GM03348 (cell line): ENCODE measurements around the gene TRIM33.
"Not testable (repeated sequence)": the region's sequence is repeated elsewhere in the genome, so short reads cannot be mapped to it uniquely, and the experiment has no call there.

ENCODE experiments used
- DNase-seq: peaks from one replicate; pipeline ENCODE4 v3.0.0; 2012; ENCODE audit warnings: low spot score

The TRIM33 gene

GRCh38 chr1:114510274-114511031 lies 550 bp downstream of the TRIM33 start:
- DNase-seq: peak; percentile 90

DNA sequence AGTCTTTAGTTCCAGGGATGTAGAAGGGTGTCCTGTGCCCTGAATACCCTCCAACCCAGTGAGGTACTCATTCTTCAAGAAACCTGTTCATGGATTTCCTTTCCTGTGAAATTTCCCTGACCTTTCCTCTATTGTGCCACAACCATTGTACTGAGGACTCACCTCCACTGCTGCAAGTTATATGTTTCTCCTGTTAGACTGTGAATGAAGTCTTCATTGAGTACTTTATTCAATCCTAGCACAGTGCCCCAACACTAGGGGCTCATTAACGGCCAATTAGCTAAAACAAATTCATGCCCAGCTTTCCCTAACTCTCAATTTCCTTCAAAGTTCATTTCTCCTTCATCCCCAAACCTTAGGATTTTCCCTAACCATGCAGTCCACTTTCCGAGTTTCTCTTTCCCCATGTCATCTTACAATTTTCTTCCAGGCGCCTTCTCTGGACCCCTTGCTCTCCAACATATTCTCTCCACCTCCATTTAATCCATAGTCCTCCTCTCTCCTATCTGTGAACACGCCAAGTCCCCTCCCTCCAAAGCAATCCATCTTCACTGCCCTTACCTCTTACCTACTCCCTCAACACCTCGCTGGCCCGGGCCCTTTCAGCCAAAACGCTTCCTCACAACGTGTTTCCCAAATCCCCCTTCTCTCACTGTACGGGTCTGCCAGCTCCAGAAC lies 1.3 kb downstream of the TRIM33 start:
- DNase-seq: no peak

GRCh38 chr1:114508386-114508898 lies 2.6 kb downstream of the TRIM33 start:
- DNase-seq: no peak

DNA sequence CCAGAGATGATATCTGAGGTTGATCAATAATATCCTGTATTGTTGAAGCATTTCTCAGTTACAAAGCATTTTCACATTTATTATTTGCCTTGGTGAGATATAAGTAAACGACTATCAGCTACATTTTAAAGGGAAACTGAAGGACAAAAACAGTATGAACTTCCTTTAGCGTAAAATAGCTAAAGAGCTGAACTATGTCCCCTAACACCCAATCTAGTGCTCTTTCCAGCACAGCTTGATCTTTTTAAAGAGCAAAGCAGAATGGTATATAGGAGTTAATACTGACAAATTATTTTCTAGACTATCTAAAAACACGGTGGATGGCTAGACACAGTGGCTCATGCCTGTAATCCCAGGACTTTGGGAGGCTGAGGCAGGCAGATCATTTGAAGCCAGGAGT lies 3.5 kb downstream of the TRIM33 start:
- no peak for DNase-seq

- no peak for DNase-seq
These were observed 5.8 kb downstream of the TRIM33 start for GRCh38 chr1:114505148-114505561.

- DNase-seq: no peak
These were observed 7.0 kb downstream of the TRIM33 start for GRCh38 chr1:114503916-114504422.

DNA sequence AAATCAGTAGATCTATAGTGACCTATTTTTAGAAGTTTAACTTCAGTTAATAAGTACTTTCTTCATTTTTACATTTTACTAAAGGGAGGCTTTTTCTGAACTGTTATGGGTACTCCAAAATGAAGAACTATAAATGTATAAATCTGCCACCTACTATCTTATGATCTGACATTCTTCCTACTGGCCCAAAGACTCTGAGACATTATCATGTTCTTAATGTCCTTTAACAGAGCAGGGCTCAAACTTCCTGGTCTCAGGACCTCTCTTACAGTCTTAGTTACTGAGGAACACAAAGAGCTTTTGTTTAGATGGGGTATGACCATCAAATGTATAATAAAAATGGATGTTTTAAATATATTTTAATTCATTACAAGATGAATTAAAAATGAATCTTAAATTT lies 8.9 kb downstream of the TRIM33 start:
- no peak for DNase-seq

DNA sequence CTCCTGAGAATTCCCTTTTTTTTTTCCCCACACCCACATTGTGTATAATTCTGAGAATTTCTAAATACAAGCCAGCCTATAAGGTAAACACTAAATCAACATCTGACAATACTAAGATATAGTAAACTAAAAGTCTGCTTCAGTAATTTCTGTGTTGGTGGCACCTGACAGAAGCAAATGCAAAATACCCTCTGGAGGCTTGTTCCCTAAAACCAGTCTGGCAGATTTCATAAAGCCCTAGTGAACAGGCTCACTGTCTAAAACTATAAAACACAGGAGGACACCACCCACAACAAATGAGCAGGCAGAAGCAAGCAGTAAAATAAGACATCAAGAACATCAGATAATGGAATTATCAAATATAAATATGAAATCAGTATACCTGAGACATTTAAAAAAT lies 11.5 kb downstream of the TRIM33 start:
- DNase-seq: no peak

- DNase-seq: peak; percentile 20
These were observed 14.9 kb downstream of the TRIM33 start for GRCh38 chr1:114496089-114496488.

DNA sequence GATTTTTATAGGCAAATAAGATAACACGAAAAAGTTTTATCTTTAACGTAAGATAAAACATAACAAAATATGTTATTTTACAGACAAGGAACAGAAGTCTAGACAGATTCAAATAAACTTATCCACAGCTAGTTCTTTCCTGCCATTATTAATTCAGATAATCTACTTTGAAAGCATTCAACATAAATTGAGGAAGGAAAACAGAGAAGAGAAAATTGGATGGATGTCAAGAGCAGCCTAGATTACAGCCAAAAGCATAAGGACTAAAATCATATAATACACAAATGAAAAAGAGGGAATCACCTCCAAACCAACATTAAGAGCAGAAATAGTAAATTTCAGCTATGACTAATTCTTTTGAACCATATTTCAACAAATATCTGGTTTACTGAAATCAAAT lies 15.5 kb downstream of the TRIM33 start:
- DNase-seq: no peak

DNA sequence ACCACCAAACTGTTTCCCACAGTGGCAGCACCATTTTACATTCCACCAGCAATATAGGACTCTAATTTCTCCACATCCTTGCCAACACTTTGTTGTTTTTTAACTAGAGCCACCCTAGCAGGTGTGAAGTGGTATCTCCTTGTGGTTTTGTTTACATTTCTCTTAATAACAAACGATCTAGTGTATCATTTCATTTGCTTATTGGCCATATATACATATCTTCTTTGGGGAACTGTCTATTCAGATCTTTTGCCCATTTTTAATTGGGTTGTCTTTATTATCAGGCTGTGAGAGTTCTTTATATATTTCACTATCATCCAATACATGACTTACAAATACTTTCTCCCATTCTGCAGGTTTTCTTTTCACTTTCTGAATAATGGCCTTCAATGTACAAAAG lies 18.0 kb downstream of the TRIM33 start:
- DNase-seq: no peak

GRCh38 chr1:114490274-114490693 lies 20.7 kb downstream of the TRIM33 start:
- no peak for DNase-seq

GRCh38 chr1:114488739-114489138 lies 22.3 kb downstream of the TRIM33 start:
- DNase-seq: no peak

- DNase-seq: peak; percentile 57
These were observed 25.7 kb downstream of the TRIM33 start for GRCh38 chr1:114485286-114485685.

DNA sequence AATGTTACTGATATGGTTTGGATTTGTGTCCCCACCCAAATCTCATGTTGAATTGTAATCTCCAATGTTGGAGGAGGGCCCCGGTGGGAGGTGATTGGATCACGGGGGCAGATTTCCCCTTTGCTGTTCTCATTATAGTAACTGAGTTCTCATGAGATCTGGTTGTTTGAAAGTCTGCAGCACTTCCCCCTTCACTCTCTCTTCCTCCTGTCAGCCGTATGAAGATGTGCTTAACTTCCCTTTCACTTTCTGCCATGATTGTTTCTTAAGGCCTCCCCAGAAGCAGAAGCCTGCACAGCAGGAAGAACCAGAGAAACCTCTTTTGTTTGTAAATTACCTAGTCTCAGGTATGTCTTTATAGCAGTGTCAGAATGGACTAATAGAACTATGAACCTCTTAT lies 28.4 kb downstream of the TRIM33 start:
- DNase-seq: no peak

DNA sequence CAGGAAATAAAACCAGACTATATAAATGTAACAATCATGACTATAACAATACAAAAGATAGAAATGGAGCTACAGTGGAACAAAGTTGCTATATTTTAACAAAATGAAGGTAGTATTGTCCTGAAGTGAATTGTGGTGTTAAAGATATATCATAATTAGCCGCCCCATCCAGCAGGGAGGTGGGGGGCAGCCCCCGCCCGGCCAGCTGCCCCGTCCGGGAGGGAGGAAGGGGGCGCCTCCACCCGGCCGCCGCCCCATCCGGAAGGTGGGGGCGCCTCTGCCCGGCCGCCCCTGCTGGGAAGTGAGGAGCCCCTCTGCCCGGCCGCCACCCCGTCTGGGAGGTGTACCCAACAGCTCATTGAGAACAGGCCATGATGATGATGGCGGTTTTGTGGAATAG lies 31.4 kb downstream of the TRIM33 start:
- not testable (repeated sequence) for DNase-seq

GRCh38 chr1:114479134-114479533 lies 31.9 kb downstream of the TRIM33 start:
- no peak for DNase-seq

- DNase-seq: no peak
These were observed 37.2 kb downstream of the TRIM33 start for GRCh38 chr1:114473796-114474195.

DNA sequence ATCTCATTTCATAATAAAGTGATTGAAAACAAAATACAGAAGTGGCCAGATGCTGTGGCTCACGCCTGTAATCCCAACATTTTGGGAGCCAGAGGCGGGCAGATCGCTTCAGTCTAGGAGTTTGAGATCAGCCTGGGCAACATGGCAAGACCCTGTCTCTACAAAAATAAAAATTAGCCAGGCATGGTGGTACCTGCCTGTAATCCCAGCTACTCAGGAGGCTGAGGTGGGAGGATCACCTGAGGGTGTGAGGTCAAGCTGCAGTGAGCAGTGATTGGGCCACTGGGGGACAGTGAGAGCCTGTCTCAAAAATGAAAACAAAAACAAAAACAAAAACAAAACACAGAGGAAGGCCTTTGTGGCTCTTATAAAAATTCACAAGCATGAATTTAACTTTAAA lies 38.6 kb downstream of the TRIM33 start:
- no peak for DNase-seq

DNA sequence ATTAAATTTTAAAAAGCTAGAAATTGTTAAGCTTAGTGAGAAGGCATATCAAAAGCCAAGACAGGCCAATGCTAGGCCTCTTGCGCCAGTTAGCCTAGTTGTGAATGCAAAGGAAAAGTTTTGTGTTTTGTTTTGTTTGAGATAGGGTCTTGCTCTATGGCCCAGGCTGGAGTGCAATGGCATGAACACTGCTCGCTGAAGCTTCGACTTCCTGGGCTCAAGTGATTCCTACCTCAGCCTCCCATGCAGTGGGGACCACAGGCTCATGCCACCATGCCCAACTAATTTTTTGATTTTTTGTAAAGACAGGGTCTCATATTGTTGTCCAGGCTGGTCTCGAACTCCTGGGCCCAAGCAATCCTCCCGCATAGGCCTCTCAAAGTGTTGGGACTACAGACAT lies 40.3 kb downstream of the TRIM33 start:
- no peak for DNase-seq

GRCh38 chr1:114468710-114469468 lies 42.1 kb downstream of the TRIM33 start:
- DNase-seq: no peak

GRCh38 chr1:114468047-114468446 lies 43.0 kb downstream of the TRIM33 start:
- no peak for DNase-seq

DNA sequence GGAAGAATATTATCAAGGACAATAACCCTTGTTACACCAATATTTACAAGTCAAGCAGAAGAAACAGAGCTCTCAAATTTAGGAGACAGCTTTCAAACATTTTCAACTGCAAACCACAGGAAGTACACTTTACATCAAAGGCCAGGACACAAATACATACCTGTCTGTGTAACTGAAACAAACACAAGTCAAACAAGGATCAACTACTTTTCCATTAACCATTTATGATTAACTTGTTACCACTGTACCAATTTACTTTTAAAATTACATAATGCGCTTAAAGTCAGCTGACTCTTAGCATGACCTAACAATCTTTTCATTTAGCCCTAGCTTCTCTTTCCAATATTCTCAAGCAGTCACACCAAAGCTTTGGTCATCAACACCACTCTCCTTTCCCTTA lies 43.5 kb downstream of the TRIM33 start:
- no peak for DNase-seq
